Chondrocyte (in vitro differentiated cells): ENCODE data around the gene ADH5. TPM values are rescaled to one million over a fixed set of nuclear protein-coding genes. Genes with fewer than 3 reads are reported as not detected.
A peak's percentile ranks its signal among the peaks of the same experiment; 100 is the strongest.
"Not testable (repeated sequence)": the region's sequence is repeated elsewhere in the genome, so short reads cannot be mapped to it uniquely, and the experiment has no call there.

Experiments
- DNase-seq: peaks from one replicate; pipeline ENCODE4 v3.0.0; 2021; ENCODE audit warnings: mixed read lengths, low spot score
- H3K27ac Mint-ChIP-seq: one replicate; pipeline ENCODE4 v1.8.0; 2021; ENCODE audit warnings: mild to moderate bottlenecking, moderate library complexity, mixed read lengths; ENCODE audit not compliant: unreplicated experiment
- H3K27me3 Mint-ChIP-seq: 2 replicates; pipeline ENCODE4 v1.8.0; 2021; ENCODE audit warnings: low read depth, mixed read lengths
- H3K36me3 Mint-ChIP-seq: 2 replicates; pipeline ENCODE4 v1.8.0; 2021; ENCODE audit warnings: low read depth, mixed read lengths
- H3K4me1 Mint-ChIP-seq: 2 replicates; pipeline ENCODE4 v1.8.0; 2021; ENCODE audit warnings: low read depth, mild to moderate bottlenecking, mixed read lengths
- H3K4me3 Mint-ChIP-seq: one replicate; pipeline ENCODE4 v1.8.0; 2021; ENCODE audit warnings: mild to moderate bottlenecking, moderate library complexity, mixed read lengths; ENCODE audit not compliant: unreplicated experiment
- H3K9me3 Mint-ChIP-seq: 2 replicates; pipeline ENCODE4 v1.8.0; 2021; ENCODE audit warnings: low read depth, mixed read lengths
- total RNA-seq: library from RNA; stranded (reverse); gene quantifications from 3 replicates; pipeline ENCODE4 v1.2.1, GENCODE V29; 2021
- TF ChIP-seq, protein P1 (sequence below): fragments of 200-600 bp; sonication (generic); IDR thresholded peaks from 2 replicates; pipeline ENCODE4 v1.5.0; 2021; ENCODE audit warnings: antibody characterized with exemption, mild to moderate bottlenecking, moderate library complexity

ADH5 gene
- total RNA-seq, 1 donor from 2014 or later: 167 TPM

DNA sequence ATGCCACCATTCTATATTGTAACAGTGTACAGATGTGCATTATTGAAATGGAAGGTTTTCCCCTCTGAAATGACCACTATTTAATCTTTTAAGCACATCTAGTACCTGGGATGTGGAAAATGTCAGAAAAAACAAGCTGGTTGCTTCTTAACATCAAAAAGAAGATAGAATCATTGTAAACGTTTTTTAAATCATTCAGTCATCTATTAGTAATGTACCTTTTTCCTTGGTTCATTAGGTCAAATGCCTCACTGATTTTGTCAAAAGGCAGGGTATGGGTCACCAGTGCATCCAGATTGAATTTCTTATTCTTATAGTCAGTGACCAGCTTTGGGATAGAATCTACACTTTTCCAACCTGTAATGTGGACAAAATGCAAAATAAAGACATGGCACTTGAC, 37.8 kb upstream of the ADH5 start:
- Mint-ChIP-seq H3K4me1 (peaks cover 4% of the 10 kb centered on the region), H3K4me3 (no peak overlapping the region), H3K27me3 (no peaks in the 10 kb centered on the region), H3K36me3 (peaks cover 1% of the 10 kb centered on the region), H3K27ac (no peak overlapping the region), H3K9me3 (peaks cover 5% of the 10 kb centered on the region)
- TF ChIP-seq, protein P1, sequence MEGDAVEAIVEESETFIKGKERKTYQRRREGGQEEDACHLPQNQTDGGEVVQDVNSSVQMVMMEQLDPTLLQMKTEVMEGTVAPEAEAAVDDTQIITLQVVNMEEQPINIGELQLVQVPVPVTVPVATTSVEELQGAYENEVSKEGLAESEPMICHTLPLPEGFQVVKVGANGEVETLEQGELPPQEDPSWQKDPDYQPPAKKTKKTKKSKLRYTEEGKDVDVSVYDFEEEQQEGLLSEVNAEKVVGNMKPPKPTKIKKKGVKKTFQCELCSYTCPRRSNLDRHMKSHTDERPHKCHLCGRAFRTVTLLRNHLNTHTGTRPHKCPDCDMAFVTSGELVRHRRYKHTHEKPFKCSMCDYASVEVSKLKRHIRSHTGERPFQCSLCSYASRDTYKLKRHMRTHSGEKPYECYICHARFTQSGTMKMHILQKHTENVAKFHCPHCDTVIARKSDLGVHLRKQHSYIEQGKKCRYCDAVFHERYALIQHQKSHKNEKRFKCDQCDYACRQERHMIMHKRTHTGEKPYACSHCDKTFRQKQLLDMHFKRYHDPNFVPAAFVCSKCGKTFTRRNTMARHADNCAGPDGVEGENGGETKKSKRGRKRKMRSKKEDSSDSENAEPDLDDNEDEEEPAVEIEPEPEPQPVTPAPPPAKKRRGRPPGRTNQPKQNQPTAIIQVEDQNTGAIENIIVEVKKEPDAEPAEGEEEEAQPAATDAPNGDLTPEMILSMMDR: no peak
- DNase-seq: no peak

DNA sequence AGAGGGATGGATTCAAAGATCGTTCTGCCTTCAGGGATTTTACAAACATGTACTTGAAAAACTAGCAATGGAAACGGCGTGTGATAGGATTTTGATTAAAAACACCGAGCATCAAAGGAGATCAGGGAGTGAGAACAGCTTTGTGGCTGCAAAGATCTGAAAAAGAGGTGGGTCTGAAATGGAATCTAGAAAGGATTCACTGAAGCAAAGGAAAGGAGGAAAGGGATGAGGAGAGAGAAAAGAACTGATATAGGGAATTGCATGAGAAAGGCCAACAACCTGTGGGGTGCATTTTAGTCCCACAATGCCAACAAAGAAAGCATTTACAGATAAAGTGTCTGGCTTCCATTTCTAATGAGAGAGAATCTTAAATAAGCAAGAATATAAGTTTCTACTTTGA, 32.4 kb upstream of the ADH5 start:
- Mint-ChIP-seq H3K36me3 (no peaks in the 10 kb centered on the region), H3K27me3 (no peaks in the 10 kb centered on the region), H3K4me3 (no peak overlapping the region), H3K9me3 (no peaks in the 10 kb centered on the region), H3K27ac (no peak overlapping the region), H3K4me1 (no peaks in the 10 kb centered on the region)
- no peak for DNase-seq
- TF ChIP-seq, protein P1: no peak

DNA sequence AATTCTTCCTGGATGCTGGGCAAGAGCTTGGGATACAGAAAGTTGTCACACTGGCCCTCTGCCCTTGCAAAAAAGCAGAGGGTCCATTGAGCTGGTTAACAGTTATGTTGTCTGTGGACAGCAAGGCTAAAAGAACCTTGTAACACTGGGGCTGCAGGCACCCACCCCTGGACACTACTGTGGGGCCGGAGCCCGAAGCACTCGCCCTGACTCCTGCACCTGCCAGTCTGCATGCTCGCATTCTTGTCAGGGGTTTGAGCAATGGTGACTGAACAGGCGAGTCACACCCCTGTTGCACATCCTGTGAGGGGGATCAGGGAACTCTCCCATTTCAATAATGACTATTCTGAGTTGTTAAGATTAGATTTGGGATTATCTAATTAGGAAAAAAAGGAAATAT, 31.9 kb upstream of the ADH5 start:
- TF ChIP-seq, protein P1: no peak
- peaks cover 2% of the 10 kb centered on the region for H3K9me3 Mint-ChIP-seq
- no peak overlapping the region for H3K27ac Mint-ChIP-seq
- H3K4me1 Mint-ChIP-seq: no peaks in the 10 kb centered on the region
- H3K36me3 Mint-ChIP-seq: no peaks in the 10 kb centered on the region
- DNase-seq: no peak
- H3K4me3 Mint-ChIP-seq: no peak overlapping the region
- H3K27me3 Mint-ChIP-seq: no peaks in the 10 kb centered on the region

DNA sequence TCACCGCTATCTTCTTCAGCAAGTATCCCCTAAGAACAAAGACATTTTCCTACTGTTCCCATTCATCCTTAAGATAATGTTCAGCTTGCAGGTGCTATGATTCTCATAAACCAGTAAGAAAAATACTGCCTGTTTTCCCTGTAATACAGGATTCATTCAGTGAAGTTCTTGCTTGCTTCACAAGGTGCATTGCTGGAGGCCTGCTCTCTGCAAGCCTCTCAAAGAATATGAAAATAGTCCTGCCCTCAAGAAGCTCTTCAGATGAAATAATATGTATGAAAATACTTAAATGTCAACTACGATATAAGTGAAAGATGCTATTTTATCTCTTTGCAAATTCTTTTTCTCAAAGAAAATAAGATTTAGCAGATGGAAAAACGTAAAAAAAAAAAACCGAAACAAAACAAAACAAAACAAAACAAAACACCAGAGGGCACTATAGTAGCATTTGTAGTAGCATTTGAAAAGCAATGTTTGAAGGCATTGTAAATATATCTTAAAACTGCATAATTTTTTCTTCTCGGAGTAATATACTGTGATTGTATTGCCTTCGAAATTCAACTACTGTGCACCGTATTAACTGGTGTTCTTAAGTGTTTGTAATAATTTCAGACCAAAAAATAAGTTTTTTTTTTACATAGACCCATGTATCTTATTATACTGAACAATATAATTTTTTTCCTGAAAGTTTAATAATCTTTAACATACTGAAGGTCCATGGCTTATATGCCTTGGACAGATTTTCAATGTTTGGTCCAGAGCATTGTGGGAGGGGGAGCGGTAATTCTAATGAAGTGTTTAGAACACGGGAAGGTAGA, 29.5 kb upstream of the ADH5 start:
- Mint-ChIP-seq H3K4me3 (no peak overlapping the region), H3K27me3 (no peaks in the 10 kb centered on the region), H3K36me3 (peaks cover 2% of the 10 kb centered on the region), H3K27ac (no peak overlapping the region), H3K9me3 (peaks cover 3% of the 10 kb centered on the region), H3K4me1 (no peaks in the 10 kb centered on the region)
- DNase-seq: no peak
- TF ChIP-seq, protein P1: peak; percentile 80

DNA sequence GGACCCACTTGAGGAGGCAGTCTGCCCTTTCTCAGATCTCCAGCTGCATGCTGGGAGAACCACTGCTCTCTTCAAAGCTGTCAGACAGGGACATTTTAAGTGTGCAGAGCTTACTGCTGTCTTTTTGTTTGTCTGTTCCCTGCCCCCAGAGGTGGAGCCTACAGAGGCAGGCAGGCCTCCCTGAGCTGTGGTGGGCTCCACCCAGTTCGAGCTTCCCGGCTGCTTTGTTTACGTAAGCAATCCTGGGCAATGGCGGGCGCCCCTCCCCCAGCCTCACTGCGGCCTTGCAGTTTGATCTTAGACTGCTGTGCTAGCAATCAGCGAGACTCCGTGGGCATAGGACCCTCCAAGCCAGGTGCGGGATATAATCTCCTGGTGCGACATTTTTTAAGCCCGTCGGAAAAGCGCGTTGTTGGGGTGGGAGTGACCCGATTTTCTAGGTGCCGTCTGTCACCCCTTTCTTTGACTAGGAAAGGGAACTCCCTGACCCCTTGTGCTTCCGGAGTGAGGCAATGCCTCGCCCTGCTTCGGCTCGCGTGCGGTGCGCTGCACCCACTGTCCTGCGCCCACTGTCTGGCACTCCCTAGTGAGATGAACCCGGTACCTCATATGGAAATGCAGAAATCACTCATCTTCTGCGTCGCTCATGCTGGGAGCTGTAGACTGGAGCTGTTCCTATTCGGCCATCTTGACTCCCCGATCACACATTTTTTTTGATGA, 28.7 kb upstream of the ADH5 start:
- not testable (repeated sequence) for H3K9me3 Mint-ChIP-seq, H3K36me3 Mint-ChIP-seq, H3K4me1 Mint-ChIP-seq, DNase-seq, H3K4me3 Mint-ChIP-seq, H3K27me3 Mint-ChIP-seq, H3K27ac Mint-ChIP-seq

DNA sequence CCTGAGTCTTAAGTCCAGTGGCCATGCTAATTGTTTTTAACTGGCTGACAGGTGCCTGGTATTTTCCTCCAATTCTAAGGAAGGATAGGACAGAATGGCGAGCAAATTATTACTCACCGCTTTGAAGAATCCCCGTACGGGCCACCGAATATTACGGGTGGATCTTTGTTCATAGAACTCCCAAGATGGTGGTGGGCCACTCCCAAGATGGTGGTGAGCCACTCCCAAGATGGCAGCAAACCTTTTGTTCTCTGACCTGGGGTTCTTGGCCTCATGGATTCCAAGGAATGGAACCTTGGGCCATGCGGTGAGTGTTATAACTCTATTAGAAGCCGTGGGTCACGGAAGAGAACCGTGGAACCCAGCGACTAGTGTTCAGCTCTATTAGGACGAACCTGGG, 20.7 kb upstream of the ADH5 start:
- not testable (repeated sequence) for H3K9me3 Mint-ChIP-seq, DNase-seq, H3K4me3 Mint-ChIP-seq, H3K27me3 Mint-ChIP-seq, H3K36me3 Mint-ChIP-seq, H3K27ac Mint-ChIP-seq, H3K4me1 Mint-ChIP-seq
